Thyroid gland (tissue), 4 donors: ENCODE results near the gene IFIT1. TPM values are rescaled to one million over a fixed set of nuclear protein-coding genes. Genes with fewer than 3 reads are reported as not detected.
"Not testable (repeated sequence)": the region's sequence is repeated elsewhere in the genome, so short reads cannot be mapped to it uniquely, and the experiment has no call there.

Source experiments
- DNase-seq, 2 donors: peaks; one replicate each; pipeline ENCODE4 v3.0.0-alpha.2; 2019
- H3K27ac ChIP-seq, 3 donors: fragments of 200-600 bp; sonication (generic); 1 replicate in 2 of 3; 2 replicates in 1 of 3; pipeline ENCODE4 v1.5.1; 2016 to 2019; ENCODE audit warnings: mild to moderate bottlenecking in 1 of 3, moderate library complexity in 1 of 3
- H3K27me3 ChIP-seq: fragments of 200-600 bp; sonication (generic); one replicate; pipeline ENCODE4 v1.5.1; 2019
- H3K36me3 ChIP-seq, 2 donors: fragments of 200-600 bp; sonication (generic); one replicate each; pipeline ENCODE4 v1.5.1; 2016 to 2019
- H3K4me1 ChIP-seq, 2 donors: fragments of 200-600 bp; sonication (generic); one replicate each; pipeline ENCODE4 v1.5.1; 2017 to 2019
- H3K4me3 ChIP-seq, 3 donors: fragments of 200-600 bp; sonication (generic); replicated peaks in 1 of 3; 1 replicate in 2 of 3; 2 replicates in 1 of 3; pipeline ENCODE4 v1.5.1; 2016; ENCODE audit warnings: mild to moderate bottlenecking in 1 of 3
- H3K9me3 ChIP-seq: fragments of 200-600 bp; sonication (generic); one replicate; pipeline ENCODE4 v1.5.1; 2017
- POLR2A ChIP-seq, 2 donors: fragments of 450-650 bp; IDR thresholded peaks; one replicate each; pipeline ENCODE4 v1.6.1; 2017; ENCODE audit warnings: antibody characterized with exemption in 2 of 2, mild to moderate bottlenecking in 2 of 2, moderate library complexity in 1 of 2
- WGBS, 2 donors: methylation state at CpG; one replicate each; pipeline ENCODE4 v1.1.5; 2017; 5-methylcytosine and 5-hydroxymethylcytosine counted together
- intact Hi-C: fragments of 100-400 bp; cut with DNase I; formaldehyde crosslinking; loops from one replicate; pipeline ENCODE4 v1.15.1; 2023
- total RNA-seq, 4 donors: library from RNA; depleted of rRNA; stranded (reverse); fragments of >200 nt; gene quantifications; one replicate each; pipeline ENCODE4 v1.2.3, GENCODE V29; 2016
- TF ChIP-seq, protein P1 (sequence below), 6 experiments: fragments of 200-600 bp in 3 of 6; fragments of 450-650 bp in 3 of 6; sonication (generic) in 3 of 6; IDR thresholded peaks; one replicate each; pipeline ENCODE4 v1.5.1; 2016 to 2019; ENCODE audit warnings: antibody characterized with exemption in 6 of 6, mild to moderate bottlenecking in 2 of 6, inconsistent platforms in 1 of 6, moderate library complexity in 1 of 6

The IFIT1 gene
- total RNA-seq, 4 donors from 2014 or later, result 5.5 to 15.9 (median 10.0) TPM

DNA sequence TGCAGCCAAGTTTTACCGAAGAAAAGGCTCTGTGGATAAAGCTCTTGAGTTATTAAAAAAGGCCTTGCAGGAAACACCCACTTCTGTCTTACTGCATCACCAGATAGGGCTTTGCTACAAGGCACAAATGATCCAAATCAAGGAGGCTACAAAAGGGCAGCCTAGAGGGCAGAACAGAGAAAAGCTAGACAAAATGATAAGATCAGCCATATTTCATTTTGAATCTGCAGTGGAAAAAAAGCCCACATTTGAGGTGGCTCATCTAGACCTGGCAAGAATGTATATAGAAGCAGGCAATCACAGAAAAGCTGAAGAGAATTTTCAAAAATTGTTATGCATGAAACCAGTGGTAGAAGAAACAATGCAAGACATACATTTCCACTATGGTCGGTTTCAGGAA is 10.6 kb downstream of the IFIT1 start:
- Histone ChIP-seq H3K9me3 (no peaks in the 10 kb centered on the region), H3K36me3 (peaks cover 0 to 4% of the 10 kb centered on the region in 2 donors), H3K27me3 (no peaks in the 10 kb centered on the region), H3K4me3 (no peak overlapping the region), H3K27ac (no peak overlapping the region), H3K4me1 (no peaks in the 10 kb centered on the region)
- 94 to 97% methylated on average over 2 of the region's 2 CpGs for WGBS, 2 donors
- TF ChIP-seq, protein P1, sequence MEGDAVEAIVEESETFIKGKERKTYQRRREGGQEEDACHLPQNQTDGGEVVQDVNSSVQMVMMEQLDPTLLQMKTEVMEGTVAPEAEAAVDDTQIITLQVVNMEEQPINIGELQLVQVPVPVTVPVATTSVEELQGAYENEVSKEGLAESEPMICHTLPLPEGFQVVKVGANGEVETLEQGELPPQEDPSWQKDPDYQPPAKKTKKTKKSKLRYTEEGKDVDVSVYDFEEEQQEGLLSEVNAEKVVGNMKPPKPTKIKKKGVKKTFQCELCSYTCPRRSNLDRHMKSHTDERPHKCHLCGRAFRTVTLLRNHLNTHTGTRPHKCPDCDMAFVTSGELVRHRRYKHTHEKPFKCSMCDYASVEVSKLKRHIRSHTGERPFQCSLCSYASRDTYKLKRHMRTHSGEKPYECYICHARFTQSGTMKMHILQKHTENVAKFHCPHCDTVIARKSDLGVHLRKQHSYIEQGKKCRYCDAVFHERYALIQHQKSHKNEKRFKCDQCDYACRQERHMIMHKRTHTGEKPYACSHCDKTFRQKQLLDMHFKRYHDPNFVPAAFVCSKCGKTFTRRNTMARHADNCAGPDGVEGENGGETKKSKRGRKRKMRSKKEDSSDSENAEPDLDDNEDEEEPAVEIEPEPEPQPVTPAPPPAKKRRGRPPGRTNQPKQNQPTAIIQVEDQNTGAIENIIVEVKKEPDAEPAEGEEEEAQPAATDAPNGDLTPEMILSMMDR (IDR thresholded peaks at IDR 0.05), result no peak
- TF ChIP-seq POLR2A (IDR thresholded peaks at IDR 0.05), result no peak
- intact Hi-C loops, result no loop called here
- DNase-seq, result no peak

DNA sequence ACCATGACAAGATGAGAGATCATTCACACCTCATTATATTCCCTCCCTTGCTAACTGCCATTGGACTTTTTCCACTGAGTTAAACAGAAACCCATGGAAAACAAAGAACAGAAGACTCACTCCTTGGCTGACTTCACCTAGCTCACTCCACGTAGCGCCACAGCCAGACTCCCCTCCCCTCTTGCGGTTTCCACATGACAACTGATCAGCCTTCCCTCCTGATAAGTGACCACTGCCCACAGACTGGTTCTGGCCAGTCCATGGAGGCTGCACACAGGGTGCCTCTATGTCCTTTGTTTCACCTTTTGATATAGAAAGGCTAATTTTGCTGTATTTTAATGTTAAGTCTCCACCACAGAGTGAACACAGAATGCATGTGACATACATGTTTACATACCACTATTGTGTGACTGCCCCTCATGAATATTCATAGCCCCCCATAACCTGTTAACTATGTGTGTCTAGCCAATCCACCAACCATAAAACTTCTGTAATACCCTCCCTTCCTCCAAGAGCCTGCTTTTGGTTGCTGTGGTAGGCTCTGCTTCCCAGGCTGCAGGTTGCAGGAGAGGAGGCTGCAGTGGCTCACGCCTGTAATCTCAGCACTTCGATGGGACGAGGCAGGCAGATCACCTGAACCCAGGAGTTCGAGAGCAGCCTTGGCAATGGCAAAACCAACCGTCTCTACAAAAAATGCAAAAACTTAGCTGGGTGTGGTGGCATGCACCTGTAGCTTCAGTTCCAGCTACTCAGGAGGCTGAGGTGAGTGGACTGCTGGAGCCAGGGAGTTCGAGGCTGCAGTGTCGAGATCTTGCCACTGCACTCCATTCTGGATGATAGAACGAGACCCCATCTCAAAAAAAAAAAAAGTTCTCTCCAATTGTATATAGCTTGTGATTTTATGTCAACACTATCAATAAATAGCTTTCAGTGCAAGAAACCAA is 12.0 kb downstream of the IFIT1 start:
- Histone ChIP-seq H3K9me3 (no peaks in the 10 kb centered on the region), H3K4me3 (no peak overlapping the region), H3K27ac (no peak overlapping the region), H3K4me1 (no peaks in the 10 kb centered on the region), H3K36me3 (peaks cover 0 to 4% of the 10 kb centered on the region in 2 donors), H3K27me3 (no peaks in the 10 kb centered on the region)
- WGBS, 2 donors, result 94 to 95% methylated on average over 11 of the region's 11 CpGs
- intact Hi-C loops, result no loop called here
- TF ChIP-seq, protein P1 (IDR thresholded peaks at IDR 0.05), result no peak
- DNase-seq, result no peak

DNA sequence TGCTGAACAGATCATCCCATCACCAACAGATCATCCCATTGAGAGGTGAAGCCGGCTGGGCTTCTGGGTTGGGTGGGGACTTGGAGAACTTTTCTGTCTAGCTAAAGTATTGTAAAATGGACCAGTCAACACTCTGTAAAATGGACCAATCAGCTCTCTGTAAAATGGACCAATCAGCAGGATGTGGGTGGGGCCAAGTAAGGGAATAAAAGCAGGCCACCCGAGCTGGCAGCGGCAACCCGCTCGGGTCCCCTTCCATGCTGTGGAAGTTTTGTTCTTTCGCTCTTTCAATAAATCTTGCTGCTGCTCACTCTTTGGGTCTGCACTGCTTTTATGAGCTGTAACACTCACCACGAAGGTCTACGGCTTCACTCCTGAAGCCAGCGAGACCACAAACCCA is 13.8 kb downstream of the IFIT1 start:
- DNase-seq, H3K27ac ChIP-seq, intact Hi-C loops, H3K36me3 ChIP-seq, H3K9me3 ChIP-seq, H3K27me3 ChIP-seq, H3K4me3 ChIP-seq, H3K4me1 ChIP-seq: not testable (repeated sequence)
- 94 to 99% methylated on average over 9 of the region's 9 CpGs for WGBS, 2 donors

- intact Hi-C loops, H3K27me3 ChIP-seq, H3K36me3 ChIP-seq, H3K4me1 ChIP-seq, H3K27ac ChIP-seq, DNase-seq, H3K4me3 ChIP-seq, H3K9me3 ChIP-seq: not testable (repeated sequence)
- WGBS, 2 donors, result 93 to 96% methylated on average over 3 of the region's 3 CpGs
Observed at GRCh38 chr10:89407792-89408191, 15.4 kb downstream of the IFIT1 start.

DNA sequence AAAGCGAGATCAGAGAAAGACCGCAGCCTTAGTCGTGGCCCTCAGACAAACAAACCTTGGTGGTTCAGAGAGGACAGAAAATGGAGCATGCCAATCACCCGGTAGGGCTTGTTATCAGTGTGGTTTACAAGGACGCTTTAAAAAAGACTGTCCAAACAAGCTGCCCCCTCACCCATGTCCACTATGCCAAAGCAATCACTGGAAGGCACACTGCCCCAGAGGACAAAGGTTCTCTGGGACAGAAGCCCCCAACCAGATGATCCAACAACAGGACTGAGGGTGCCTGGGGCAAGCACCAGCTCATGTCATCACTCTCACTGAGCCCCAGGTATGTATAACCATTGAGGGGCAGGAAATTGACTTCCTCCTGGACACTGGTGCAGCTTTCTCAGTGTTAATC is 16.9 kb downstream of the IFIT1 start:
- H3K36me3 ChIP-seq, H3K4me3 ChIP-seq, H3K27me3 ChIP-seq, H3K9me3 ChIP-seq, H3K27ac ChIP-seq, intact Hi-C loops, H3K4me1 ChIP-seq, DNase-seq: not testable (repeated sequence)
- WGBS, 2 donors, result 89 to 91% methylated on average over 5 of the region's 5 CpGs

DNA sequence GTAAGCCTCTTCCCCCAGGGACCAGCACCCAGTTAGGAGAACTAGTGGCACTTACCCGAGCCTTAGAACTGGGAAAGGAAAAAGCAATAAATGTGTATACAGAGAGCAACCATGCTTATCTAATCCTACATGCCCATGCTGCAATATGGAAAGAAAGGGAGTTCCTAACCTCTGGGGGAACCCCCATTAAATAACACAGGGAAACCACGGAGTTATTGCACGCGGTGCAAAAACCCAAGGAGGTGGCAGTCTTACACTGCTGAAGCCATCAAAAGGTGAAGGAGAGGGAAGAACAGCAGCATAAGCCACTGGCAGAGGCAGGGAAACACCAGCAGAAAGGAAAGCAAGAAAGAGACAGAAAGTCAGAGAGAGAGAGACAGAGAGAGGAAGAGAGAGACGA is 18.1 kb downstream of the IFIT1 start:
- H3K4me1 ChIP-seq, DNase-seq, intact Hi-C loops, H3K36me3 ChIP-seq, H3K9me3 ChIP-seq, H3K4me3 ChIP-seq, H3K27ac ChIP-seq, H3K27me3 ChIP-seq: not testable (repeated sequence)
- 92 to 97% methylated on average over 5 of the region's 5 CpGs for WGBS, 2 donors

DNA sequence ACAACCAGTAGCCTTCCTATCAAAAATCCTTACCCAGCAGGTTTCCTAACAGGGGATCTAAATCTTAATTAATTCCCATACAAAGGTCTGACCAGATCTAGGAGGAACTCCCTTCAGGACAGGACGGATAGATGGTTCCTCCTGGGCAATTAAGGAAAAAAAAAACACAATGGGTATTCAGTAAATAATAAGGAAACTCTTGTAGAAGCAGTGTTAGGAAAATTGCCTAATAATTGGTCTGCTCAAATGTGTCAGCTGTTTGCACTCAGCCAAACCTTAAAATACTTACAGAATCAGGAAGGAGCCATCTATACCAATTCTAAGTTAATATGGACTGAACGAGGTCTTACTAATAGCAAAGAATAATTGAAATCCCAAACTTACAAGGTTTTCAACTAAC is 18.7 kb downstream of the IFIT1 start:
- 89% methylated on average over 2 of the region's 2 CpGs for WGBS, 2 donors
- H3K36me3 ChIP-seq, DNase-seq, H3K4me3 ChIP-seq, H3K27ac ChIP-seq, intact Hi-C loops, H3K4me1 ChIP-seq, H3K27me3 ChIP-seq, H3K9me3 ChIP-seq: not testable (repeated sequence)

DNA sequence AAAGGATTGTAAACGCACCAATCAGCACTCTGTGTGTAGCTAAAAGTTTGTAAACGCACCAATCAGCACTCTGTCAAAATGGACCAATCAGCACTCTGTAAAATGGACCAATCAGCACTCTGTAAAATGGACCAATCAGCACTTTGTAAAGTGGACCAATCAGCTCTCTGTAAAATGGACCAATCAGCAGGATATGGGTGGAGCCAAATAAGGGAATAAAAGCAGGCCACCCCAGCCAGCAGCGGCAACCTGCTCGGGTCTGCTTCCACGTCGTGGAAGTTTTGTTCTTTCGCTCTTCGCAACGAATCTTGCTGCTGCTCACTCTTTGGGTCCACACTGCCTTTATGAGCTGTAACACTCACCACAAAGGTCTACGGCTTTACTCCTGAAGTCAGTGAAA is 19.9 kb downstream of the IFIT1 start:
- DNase-seq, H3K27me3 ChIP-seq, H3K36me3 ChIP-seq, H3K27ac ChIP-seq, H3K4me3 ChIP-seq, intact Hi-C loops, H3K9me3 ChIP-seq: not testable (repeated sequence)
- 87 to 92% methylated on average over 10 of the region's 10 CpGs for WGBS, 2 donors
- peaks cover 0 to 10% of the 10 kb centered on the region in 2 donors for H3K4me1 ChIP-seq
